DMS153 treated with DMSO at 0.1 percent for 48 hours (cell line): ENCODE data around the gene ZYX.
"Not testable (repeated sequence)": the region's sequence is repeated elsewhere in the genome, so short reads cannot be mapped to it uniquely, and the experiment has no call there.

Experiments used
- DNase-seq: peaks from one replicate; lab custom pipeline; 2025; ENCODE audit not compliant: unreplicated experiment; lab: John Stamatoyannopoulos, UW

ZYX gene

GRCh38 chr7:143396625-143397556 is 15.7 kb downstream of the ZYX start:
- no peak for DNase-seq

GRCh38 chr7:143397710-143398530 is 16.8 kb downstream of the ZYX start:
- no peak for DNase-seq

- DNase-seq = no peak
These were observed 17.5 kb downstream of the ZYX start for GRCh38 chr7:143398616-143399015.

DNA sequence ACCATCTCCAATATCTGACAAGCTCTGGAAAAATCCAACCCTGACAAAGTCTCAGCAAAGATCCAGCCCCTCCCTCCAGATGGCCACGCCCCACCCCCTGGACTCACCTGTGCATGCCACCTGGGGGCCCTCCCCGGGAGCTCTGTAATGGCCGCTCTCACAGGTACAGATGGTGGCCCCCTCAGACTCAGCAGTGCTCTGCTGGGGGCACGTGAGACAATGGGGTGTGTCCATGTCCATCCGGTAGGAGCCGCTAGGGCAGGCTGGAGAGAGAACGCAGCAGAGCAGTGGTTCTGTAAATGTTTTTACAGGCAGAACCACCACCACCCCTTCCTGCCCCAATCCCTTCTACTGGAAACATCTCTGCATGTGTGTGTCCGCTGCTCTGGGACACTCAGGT is 18.0 kb downstream of the ZYX start:
- no peak for DNase-seq

DNA sequence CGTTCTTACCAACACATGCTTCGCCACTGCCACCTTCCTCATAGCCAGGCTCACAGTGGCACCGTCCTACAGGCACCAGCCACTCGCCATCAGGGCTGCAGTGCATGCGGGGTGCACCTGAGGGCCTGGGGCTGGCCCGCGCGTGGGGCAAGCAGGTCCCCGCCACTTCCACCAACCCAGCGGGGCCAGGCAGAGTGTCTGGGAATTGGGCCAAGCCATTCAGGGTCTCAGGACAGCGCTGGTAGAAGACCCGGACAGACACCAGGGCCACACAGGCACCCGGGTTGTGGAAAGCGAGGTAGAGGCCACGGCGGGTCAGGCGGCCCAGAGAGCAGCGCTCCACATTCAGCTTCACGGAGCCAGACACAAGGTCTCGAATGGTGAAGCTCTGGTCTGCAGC is 18.5 kb downstream of the ZYX start:
- DNase-seq = no peak

DNA sequence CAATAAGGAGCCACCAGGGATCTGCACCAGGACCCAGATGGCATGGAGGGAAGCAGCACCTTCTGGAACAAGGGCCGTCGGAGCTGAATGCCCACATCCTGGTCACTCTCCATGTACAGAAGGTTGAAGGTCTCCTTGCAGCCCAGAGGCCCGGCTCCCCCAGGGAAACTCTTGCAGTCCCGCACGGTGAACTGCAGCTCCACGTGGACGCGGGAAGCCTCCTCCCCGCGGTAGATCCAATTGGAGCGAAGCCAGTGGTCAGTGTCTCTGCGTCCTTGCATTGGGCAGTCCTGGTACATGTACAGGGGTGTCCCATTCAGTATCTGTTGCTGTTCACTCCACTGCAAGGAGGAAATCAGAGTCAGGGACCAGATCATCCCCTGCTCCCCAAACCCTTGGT is 20.1 kb downstream of the ZYX start:
- no peak for DNase-seq

DNA sequence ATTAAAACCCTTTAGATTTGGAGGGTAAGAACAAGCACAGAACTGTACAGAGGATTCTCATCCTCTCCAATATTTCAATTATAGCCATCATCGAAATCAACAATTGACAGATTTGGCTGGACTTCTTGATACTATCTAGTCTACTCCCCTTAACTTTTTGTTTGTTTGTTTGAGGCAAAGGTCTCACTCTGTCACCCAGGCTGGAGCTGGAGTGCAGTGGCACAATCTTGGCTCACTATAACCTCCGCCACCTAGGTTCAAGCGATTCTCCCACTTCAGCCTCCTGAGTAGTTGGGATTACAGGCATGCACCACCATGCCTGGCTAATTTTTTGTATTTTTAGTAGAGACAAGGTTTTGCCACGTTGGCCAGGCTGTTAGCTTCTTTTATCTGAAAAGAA is 21.1 kb downstream of the ZYX start:
- not testable (repeated sequence) for DNase-seq

GRCh38 chr7:143405173-143406001 is 24.2 kb downstream of the ZYX start:
- DNase-seq = no peak

DNA sequence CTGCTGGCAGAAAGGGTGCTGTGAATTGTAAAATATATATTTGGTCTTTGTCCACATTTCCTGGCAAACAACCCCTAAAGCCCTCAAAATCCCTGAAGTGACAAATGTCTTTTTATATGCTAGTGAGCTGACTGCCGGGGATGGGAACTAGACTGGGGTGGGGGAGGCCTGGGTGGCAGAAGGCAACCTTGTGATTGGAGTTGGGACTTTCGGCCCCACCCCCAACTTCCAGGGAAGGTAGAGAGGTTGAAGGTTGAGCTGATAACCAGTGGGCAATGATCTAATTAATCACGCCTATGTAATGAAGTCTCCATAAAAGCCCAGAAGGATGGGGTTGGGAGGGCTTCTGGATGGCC is 24.8 kb downstream of the ZYX start:
- DNase-seq = no peak

DNA sequence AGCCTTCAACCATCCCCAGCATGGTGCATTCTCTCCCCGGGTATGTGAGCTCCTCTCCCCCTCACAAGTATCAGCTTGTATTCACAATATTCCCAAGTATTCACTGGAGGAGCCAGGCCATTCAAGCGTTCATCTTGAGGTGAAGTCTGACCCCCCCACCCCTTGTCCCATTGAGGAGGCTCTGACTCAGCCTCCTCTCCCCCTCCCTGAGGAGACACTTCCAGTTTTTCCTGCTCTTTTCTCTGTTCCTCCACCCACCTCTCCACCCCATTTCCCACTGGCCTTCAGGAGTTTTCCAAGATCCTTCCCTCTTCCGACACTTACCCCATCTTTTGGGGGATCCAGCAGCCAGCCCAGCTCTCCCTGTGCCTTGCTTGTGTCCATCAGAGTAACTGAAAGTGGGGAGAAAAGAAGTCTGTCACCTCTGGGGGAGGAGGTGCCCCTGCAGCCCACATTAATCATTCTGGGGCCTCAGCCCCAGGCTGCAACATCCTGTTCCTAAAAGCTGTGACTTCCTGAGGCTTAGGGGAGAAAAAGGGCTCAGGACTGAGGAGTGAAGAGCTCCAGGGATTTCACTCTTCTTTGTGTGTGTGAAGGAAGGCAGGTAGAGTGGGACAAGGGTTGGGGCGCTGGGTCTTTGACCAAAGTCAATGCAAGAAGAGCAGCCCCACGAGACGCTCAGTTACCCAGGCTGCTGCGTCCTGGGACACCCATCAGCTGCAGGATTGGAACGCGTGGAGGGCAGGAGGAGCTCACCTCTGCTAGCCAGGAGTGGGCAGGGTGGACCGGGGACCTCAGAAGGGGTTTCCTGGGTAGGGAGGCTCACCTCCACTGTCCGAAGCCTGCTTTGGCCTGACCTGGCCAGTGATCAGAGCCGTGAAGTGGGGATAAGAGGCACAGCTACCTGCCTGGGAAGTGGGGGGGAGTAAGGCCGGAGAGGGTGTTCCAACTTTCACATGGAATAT is 26.4 kb downstream of the ZYX start:
- DNase-seq = no peak

GRCh38 chr7:143408252-143408685 is 27.1 kb downstream of the ZYX start:
- no peak for DNase-seq

DNA sequence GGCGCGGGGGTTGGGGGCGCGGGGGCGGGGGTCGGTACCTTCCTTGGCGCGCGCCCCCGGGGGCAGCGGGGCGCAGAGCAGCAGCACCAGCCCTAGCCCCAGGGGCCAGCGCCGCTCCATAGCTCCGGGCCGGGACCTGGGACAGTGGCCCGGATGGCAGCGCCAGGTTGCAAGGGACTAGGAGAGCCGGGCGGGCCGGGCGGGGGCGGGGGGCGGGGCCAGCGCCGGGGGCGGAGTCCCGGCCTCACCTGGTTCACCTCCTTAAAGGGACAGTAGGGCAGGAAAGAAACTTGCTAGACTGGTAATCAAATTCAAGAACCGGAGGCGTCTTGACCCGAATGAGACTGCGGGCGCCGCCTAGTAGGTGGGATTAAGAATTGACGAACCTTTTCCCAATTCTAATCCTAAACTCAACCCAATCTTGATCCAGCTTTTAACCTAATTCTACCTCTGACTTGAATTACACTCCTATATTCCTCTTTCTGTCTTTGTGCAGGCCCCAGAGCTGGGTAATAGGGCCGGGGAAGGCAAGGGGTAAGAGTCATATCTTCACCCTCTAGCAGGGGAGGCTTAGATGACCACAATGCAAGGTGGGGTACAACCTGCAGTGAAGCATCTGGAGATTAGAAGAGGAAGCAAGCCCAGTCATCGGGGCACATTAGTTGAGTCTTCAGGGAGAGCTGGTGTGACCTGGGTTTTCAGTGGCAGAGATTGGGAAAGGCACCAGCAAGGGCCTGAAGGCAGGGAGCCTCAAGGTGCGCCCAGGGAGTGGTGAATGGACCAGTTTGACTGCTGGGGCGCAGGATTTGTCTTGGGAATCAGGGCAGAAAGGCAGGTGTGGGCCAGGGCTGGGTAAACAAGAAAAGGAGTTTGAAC is 27.8 kb downstream of the ZYX start, which contains the start of gene EPHA1:
Gene EPHA1 (minus strand): TSS at position 171 of the 876 bp plus-strand sequence. CDS start 51 bp downstream, at position 120.
- peak; percentile 28 for DNase-seq

- no peak for DNase-seq
These were observed 29.4 kb downstream of the ZYX start for GRCh38 chr7:143410521-143411004.

DNA sequence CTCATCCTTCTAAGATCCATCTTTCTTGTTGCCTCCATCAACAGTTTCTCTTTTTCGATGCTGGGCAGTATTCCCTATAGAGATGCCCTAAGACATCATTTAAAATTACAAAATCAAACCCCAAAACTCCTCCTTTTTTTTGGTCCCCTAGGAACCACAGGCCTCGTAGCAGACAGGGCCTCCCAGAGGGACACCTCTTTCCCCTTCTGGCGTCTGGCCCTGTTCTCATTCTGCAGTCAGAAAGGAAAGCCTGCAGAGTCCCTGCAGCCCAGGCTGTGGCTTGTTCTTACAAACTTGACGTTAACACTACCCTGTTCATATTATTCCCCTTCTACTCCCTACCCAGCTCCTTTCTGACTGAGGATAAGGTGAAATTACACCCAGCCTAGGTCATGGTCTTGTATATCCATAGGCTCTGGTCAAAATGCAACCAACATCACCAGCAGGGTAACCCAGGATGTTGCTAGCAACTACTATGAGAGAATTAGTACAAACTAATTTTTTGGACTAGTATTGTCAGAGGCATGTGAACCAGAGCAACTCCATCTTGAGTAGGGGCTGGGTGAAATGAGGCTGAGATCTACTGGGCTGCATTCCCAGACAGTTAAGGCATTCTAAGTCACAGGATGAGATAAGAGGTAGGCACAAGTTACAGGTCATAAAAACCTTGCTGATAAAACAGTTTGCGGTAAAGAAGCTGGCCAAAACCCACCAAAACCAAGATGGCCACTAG is 31.0 kb downstream of the ZYX start:
- DNase-seq = no peak

DNA sequence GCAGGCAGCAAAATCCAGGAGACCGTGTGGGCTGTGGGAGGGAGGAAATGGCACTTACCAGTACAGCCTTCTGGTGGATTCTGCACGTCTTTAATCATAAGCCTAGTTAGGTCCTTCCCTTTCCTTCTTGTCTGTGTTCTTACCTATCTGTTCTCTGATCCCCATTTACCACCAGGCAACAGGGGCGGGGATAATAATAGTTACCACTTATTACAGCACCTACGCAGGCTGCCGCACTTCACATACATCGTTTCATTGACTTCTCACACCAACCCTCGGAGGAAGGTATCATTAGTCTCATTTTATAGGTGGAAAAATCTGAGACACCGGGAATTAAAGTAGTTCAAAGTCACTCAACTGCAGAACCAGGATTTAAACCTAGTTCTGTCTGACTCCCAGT is 32.0 kb downstream of the ZYX start:
- DNase-seq = no peak

DNA sequence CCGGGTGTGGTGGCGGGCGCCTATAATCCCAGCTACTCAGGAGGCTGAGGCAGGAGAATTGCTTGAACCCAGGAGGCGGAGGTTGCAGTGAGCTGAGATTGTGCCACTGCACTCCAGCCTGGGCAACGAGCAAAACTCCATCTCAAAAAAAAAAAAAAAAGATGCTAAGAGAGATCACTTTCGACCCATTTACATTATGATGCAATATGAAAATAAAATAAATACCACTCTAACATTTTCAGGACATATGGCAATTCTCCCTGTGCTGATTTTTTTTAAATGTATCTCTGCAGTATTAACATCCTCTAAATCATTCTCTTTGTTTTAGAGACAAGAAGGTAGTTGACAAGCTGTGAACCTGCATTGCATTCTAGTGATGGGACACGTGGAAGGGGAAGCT is 34.1 kb downstream of the ZYX start:
- not testable (repeated sequence) for DNase-seq

DNA sequence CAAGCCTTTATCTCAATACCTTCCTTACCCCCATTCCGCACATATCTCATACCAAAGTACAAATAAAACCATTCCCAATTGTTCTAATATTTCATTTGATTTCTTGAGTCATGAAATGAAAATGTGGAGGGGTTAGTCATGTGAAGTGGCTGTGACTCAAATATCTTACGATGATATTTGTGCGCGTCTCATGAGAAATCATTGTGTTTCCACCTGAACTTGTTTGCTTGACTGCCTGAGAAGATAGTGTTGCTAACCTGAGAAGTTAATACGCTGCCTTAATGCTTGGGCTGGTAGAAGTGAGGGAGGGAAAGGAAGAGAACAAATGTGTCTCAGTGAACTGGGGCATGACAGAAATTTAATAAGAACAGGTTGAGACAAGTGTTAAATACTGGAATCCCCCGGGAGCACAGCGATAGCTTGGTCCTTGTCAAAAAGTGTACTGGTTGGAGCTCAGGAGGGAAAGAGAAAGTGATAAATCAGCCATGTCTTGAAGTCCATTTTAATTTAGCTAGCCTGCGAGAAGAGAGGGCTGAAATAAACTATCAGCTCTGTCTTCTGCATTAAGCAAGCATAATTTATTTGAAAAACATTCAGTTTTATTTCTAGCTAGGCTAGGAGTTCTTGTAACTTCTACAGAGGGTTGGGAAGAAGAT is 34.7 kb downstream of the ZYX start:
- DNase-seq = no peak
